ENCODE measurements around the gene CREB5.

- no peak for TF ChIP-seq REST (IDR thresholded peaks at IDR 0.05; ENCODE audit: insufficient read depth in 1 of 2, low read depth in 2 of 2, low read length in 2 of 2)
- TF ChIP-seq TAF1 (IDR thresholded peaks at IDR 0.05; ENCODE audit: borderline replicate concordance, insufficient read depth, low read length), result no peak
- TF ChIP-seq SIN3A (IDR thresholded peaks at IDR 0.05; ENCODE audit: borderline replicate concordance, insufficient read depth, low read length), result no peak
- TF ChIP-seq POLR2AphosphoS5 (IDR thresholded peaks at IDR 0.05; ENCODE audit: low read depth, low read length), result no peak
- no peak for TF ChIP-seq FOXP2 (optimal IDR thresholded peaks at IDR 0.05; ENCODE audit: borderline replicate concordance, extremely low read depth, extremely low read length, insufficient read depth)
Observed at GRCh38 chr7:28466341-28466740, 54.0 kb downstream of the CREB5 start.
